SK-N-MC (cell line): ENCODE results near the gene CDRT4.

Experiments used
- EZH2 ChIP-seq: fragments of 200-600 bp; sonication (generic); IDR thresholded peaks from one replicate; pipeline ENCODE4 v1.6.1; 2017; ENCODE audit warnings: antibody characterized with exemption
- POLR2AphosphoS5 ChIP-seq: IDR thresholded peaks from 2 replicates; pipeline ENCODE4 v1.6.1; 2012; ENCODE audit warnings: mild to moderate bottlenecking, low read depth, low read length, borderline replicate concordance

- TF ChIP-seq POLR2AphosphoS5 (no peak), EZH2 (no peak)
Observed at GRCh38 chr17:15467592-15467991, at the start of gene CDRT4.
